Amniotic epithelial cell (primary cell): ENCODE data around the gene C1orf35.

Experiments
- DNase-seq: peaks from one replicate; pipeline ENCODE4 v3.0.0-alpha.2; 2010; ENCODE audit warnings: low read depth

C1orf35 gene

DNA sequence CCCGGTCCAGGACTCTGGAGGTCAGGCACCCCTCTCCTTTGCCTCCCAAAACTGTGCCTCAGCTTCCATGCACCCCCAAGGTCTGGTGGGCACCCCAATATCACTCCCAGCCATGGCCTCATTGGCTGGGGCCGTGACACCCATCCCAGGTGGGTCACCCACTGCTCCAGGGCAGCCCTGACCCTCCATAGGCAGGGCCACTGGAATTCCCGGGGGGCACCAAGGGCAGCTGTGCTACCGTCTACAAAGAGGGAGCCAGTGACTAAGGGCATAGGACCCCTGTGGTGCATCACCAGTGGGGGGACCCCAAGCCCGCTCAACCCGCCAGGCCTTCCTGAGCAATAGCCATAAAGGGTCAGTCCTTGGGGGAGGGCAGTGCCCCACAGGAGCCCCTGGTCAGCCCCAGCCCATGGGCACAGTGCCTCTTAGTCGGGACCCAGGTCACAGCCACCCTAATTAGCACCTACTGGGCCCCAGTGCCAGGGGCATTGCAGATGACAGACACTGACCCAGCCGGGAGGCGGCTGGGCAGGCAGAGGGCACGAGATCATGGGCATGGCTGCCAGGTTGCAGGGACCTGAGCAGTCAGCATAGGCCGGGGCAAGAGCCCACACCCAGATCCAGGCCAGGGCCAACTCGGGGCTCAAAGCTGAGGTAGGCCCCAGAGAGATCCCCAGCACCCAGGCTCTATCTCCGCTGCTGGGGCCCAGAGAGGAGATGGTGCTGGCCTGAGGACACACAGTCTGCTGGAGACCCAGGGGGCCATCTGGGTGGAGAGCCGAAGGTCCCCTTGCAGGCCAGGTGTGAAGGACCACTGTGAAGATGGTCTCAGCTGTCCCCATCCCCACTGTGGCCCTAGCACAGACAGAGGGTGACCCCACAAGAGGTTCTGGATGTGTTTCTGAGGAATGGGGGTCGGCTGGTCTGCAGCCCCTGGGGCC is 39.6 kb downstream of the C1orf35 start:
- no peak for DNase-seq

DNA sequence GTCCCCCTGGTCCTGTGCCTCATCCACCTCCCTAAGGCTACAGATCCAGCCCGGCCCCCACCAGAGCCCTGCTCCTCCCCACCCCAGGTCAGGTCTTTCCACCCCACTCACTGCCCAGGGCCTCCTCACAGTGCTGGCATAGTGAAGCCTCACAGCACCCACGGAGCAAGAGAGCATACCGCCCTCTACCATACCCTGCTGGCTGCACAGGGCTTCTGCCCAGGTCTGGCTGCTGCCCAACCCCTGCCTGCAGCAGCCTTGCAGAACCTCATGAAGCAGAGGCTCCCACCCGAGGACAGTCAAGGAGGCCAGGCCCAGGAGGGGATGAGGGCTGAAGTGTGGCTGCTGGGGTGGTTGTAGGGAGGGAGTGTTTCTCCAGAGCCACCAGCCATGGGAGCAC is 40.3 kb downstream of the C1orf35 start:
- no peak for DNase-seq

DNA sequence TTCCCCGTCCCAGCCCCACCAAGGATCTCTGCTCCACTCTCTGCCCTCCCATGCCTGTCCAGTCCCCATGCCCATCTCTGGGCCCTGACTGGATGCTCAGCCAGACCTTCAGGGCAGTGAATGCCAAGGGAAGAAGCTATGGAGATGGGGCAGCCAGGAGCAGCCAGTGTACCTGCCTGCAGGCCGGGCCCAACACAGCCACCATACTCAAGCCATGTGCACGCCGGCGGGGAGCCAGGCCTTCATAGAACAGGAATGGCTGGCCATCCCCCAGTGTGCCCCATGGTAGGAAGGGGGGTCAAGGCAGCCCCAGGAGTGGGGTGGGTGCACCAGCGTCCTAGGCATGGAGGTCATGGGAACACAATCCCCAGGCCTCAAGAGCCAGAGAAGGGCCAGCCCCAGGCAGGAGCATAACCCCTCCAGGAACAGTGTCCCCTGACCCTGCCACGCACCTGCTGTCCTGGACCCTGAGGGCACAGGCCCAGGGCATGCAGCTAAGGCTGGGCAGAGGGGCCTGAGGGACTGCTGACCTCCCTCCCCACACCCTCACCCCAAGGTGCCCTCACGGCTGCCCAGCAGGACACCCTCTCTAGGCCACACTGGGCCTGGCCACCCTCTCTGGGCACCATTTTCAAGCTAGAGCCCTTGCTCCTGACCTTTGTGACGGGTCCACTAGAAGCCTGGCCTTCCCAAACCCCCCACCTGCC is 40.9 kb downstream of the C1orf35 start:
- no peak for DNase-seq

DNA sequence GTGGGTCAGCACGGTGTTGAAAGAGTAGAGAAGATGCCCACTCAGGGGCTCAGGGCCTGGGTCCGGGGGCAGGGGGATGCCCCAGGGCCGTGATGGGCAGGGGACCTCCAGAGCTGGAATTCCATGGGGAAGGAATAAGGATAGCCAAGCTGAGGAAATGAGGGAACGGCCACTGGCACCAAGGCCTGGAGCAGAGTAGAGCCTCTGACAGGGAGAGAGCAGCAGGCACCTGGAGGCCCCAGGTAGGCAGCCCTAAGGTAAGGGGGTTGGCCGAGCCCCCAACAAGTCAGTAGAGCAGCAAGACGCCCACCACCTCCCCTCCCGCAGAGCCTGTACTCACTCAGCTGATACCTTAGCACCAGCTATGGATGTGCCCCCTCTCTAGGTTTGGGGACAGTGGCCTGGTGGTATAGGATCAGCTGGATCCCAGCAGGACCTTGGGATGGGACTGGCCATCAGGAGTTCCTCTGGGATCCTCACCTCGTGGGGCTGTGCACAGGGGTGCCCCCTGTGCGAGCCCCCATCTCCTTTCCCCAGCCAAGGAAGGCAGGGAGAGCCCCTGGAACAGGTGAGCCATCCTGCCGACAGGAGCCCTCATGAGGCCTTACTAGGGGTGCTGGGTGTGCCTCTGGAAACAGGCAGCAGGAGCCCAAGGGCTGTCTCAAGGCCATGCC is 41.6 kb downstream of the C1orf35 start:
- no peak for DNase-seq

DNA sequence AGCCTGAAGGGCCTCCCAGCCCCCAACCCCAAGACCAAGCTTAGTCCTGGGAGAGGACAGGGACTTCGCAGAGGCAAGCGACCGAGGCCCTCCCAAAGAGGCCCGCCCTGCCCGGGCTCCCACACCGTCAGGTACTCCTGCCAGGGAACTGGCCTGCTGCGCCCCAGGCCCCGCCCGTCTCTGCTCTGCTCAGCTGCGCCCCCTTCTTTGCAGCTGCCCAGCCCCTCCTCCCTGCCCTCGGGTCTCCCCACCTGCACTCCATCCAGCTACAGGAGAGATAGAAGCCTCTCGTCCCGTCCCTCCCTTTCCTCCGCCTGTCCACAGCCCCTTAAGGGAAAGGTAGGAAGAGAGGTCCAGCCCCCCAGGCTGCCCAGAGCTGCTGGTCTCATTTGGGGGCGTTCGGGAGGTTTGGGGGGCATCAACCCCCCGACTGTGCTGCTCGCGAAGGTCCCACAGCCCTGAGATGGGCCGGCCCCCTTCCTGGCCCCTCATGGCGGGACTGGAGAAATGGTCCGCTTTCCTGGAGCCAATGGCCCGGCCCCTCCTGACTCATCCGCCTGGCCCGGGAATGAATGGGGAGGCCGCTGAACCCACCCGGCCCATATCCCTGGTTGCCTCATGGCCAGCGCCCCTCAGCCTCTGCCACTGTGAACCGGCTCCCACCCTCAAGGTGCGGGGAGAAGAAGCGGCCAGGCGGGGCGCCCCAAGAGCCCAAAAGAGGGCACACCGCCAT is 42.5 kb downstream of the C1orf35 start:
- no peak for DNase-seq

DNA sequence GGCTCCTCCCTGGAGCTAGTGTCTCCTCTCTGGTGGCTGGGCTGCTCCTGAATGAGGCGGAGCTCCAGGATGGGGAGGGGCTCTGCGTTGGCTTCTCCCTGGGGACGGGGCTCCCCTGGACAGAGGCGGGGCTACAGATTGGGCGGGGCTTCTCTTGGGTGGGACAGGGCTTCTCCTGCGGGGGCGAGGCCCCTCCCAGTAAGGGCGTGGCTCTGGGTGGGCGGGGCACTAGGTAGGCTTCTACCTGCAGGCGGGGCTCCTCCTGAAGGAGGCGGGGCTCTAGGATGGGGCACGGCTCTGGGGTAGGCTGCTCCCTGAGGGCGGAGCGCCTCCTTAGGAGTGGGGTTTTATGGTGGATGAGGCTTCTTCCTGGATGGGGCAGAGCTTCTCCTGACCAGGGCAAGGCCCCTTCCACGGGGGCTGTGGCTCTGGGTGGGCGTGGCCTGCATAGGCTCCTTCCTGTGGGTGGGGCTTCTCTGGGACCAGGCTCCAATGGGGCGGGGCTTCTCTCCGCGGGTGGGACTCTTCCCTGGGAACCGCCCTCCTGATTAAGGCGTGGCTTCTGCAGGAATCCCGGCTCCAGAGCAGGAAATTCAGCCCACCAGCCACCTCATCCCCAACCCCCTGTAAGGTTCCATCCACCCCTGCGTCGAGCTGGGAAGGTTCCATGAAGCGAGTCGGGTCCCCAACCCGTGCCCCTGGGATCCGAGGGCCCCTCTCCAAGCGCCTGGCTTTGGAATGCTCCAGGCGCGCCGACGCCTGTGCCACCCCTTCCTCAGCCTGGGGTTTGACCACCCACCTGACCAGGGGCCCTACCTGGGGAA is 43.3 kb downstream of the C1orf35 start:
- DNase-seq: no peak

DNA sequence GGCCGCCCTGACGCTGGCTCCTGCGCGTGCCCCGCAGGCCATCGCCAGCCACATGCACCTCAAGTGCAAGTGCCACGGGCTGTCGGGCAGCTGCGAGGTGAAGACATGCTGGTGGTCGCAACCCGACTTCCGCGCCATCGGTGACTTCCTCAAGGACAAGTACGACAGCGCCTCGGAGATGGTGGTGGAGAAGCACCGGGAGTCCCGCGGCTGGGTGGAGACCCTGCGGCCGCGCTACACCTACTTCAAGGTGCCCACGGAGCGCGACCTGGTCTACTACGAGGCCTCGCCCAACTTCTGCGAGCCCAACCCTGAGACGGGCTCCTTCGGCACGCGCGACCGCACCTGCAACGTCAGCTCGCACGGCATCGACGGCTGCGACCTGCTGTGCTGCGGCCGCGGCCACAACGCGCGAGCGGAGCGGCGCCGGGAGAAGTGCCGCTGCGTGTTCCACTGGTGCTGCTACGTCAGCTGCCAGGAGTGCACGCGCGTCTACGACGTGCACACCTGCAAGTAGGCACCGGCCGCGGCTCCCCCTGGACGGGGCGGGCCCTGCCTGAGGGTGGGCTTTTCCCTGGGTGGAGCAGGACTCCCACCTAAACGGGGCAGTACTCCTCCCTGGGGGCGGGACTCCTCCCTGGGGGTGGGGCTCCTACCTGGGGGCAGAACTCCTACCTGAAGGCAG is 44.0 kb downstream of the C1orf35 start:
- no peak for DNase-seq

DNA sequence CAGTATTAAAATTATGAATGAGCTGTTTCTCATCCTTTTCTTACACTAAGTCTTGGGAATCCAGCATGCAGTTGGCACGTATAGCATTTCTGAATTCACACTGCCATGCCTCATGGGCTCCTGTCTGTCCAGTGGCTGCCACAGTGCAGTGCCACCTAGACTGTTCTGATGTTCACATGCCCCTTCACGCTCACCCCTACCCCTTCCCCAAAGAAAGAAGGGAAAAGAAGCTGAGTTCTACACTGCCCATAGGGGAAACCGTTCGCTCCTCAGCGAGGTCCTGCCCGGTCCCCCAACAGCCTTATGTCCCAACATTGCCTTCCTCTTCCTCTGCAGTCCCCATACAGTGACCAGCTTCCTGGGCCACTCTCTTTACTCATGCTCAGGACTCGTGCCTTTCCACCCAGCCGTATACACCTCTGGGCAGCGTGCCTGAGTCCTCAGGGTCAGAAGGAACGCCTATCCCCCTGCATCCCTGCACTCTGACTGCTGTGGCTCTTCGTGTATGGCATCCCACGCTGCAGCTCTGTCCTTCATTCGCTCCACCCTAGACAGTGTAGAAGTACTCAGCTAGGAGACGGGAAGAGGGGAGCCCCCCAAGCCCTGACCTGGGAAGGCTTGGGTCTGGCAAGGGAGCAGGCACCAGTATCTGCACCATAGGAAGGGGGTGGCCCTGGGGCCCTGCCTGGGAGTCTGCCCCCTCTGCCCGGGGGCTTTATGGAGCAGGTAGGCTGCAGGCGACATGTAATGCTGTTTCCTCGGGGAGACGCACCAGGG is 44.8 kb downstream of the C1orf35 start:
- DNase-seq: no peak
